Fibroblast of skin of scalp (primary cell): Measurements from ENCODE around the gene TMEM8B.
A peak's percentile ranks its signal among the peaks of the same experiment; 100 is the strongest.

Experiments used
- DNase-seq: peaks from one replicate; pipeline ENCODE4 v3.0.0-alpha.2; 2013

The TMEM8B gene

GRCh38 chr9:35840881-35841644 is 12.0 kb downstream of the TMEM8B start:
- DNase-seq: no peak

GRCh38 chr9:35841645-35841900 is 12.5 kb downstream of the TMEM8B start:
- no peak for DNase-seq

- no peak for DNase-seq
Observed at GRCh38 chr9:35842020-35842745, 13.2 kb downstream of the TMEM8B start.

- DNase-seq: no peak
Observed at GRCh38 chr9:35842795-35843194, 13.8 kb downstream of the TMEM8B start.

- peak; percentile 91 for DNase-seq
Observed at GRCh38 chr9:35844628-35845270, 15.7 kb downstream of the TMEM8B start.

GRCh38 chr9:35845824-35846771 is 17.1 kb downstream of the TMEM8B start:
- DNase-seq: no peak

- peak; percentile 55 for DNase-seq
Observed at GRCh38 chr9:35847792-35848572, 19.0 kb downstream of the TMEM8B start.

- DNase-seq: no peak
Observed at GRCh38 chr9:35852267-35852815, 23.3 kb downstream of the TMEM8B start.

GRCh38 chr9:35852876-35853865 is 24.1 kb downstream of the TMEM8B start:
- DNase-seq: no peak

- no peak for DNase-seq
Observed at GRCh38 chr9:35854091-35854762, 25.2 kb downstream of the TMEM8B start.

GRCh38 chr9:35856206-35856605 is 27.2 kb downstream of the TMEM8B start:
- DNase-seq: no peak

- no peak for DNase-seq
Observed at GRCh38 chr9:35856882-35857281, 27.9 kb downstream of the TMEM8B start.

GRCh38 chr9:35858458-35858857 is 29.4 kb downstream of the TMEM8B start:
- no peak for DNase-seq

GRCh38 chr9:35859310-35859989 is 30.4 kb downstream of the TMEM8B start:
- DNase-seq: peak; percentile 37

- no peak for DNase-seq
Observed at GRCh38 chr9:35859990-35860339, 30.9 kb downstream of the TMEM8B start.

GRCh38 chr9:35861161-35861897 is 32.3 kb downstream of the TMEM8B start:
- DNase-seq: no peak

- DNase-seq: no peak
Observed at GRCh38 chr9:35862328-35862727, 33.3 kb downstream of the TMEM8B start.

GRCh38 chr9:35863583-35863982 is 34.6 kb downstream of the TMEM8B start:
- DNase-seq: no peak
